Left ventricle myocardium superior (tissue), 1 donor: ENCODE results near the gene FBXW5. TPM values are rescaled to one million over a fixed set of nuclear protein-coding genes. Genes with fewer than 3 reads are reported as not detected.

ENCODE experiments used
- ATAC-seq: fragments of 200-7000 bp; cut with Tn5 transposase; one replicate; pipeline ENCODE4 v1.9.1; 2020; ENCODE audit warnings: mild to moderate bottlenecking, moderate library complexity
- DNase-seq: peaks from one replicate; pipeline ENCODE4 v3.0.0-alpha.2; 2020
- intact Hi-C: fragments of 100-400 bp; cut with micrococcal nuclease; formaldehyde crosslinking; loops from one replicate; pipeline ENCODE4 v1.11.0; 2022
- total RNA-seq: library from RNA; stranded (reverse); fragmentation: NEBNext Ultra II Directional; extraction: Animal tissue kit (Norgen Biotek cat#: 25700); gene quantifications from one replicate; pipeline ENCODE4 v1.2.1, GENCODE V29; 2021
- donor health status: DM: no; HTN: yes; CAD: no; lungs with severe emphysema.

The FBXW5 gene
- total RNA-seq, 1 donor from 2014 or later: 162 TPM

GRCh38 chr9:136964833-136965422 lies 20.4 kb upstream of the FBXW5 start:
- no peak for ATAC-seq
- DNase-seq: peak; percentile 17
- intact Hi-C loops: no loop called here

- intact Hi-C loops: no loop called here
- ATAC-seq: no peak
- no peak for DNase-seq
These were observed 19.7 kb upstream of the FBXW5 start for GRCh38 chr9:136964171-136964689.

GRCh38 chr9:136963751-136964150 lies 19.2 kb upstream of the FBXW5 start:
- intact Hi-C loops: no loop called here
- DNase-seq: no peak
- no peak for ATAC-seq

GRCh38 chr9:136963341-136963740 lies 18.8 kb upstream of the FBXW5 start:
- DNase-seq: no peak
- intact Hi-C loops: no loop called here
- no peak for ATAC-seq

GRCh38 chr9:136962701-136963248 lies 18.2 kb upstream of the FBXW5 start:
- DNase-seq: no peak
- intact Hi-C loops: no loop called here
- ATAC-seq: no peak

- no peak for DNase-seq
- intact Hi-C loops: no loop called here
- no peak for ATAC-seq
These were observed 17.6 kb upstream of the FBXW5 start for GRCh38 chr9:136962163-136962562.

GRCh38 chr9:136961279-136962065 lies 16.9 kb upstream of the FBXW5 start:
- intact Hi-C loops: no loop called here
- peak; percentile 81 for DNase-seq
- peak; percentile 90 for ATAC-seq

GRCh38 chr9:136960938-136961275 lies 16.4 kb upstream of the FBXW5 start:
- ATAC-seq (no peak), DNase-seq (no peak)
- intact Hi-C loops: no loop called here

GRCh38 chr9:136960212-136960937 lies 15.8 kb upstream of the FBXW5 start:
- ATAC-seq (no peak), DNase-seq (no peak)
- intact Hi-C loops: no loop called here

- DNase-seq (no peak), ATAC-seq (no peak)
- intact Hi-C loops: no loop called here
These were observed 14.6 kb upstream of the FBXW5 start for GRCh38 chr9:136958898-136959850.

- DNase-seq (no peak), ATAC-seq (no peak)
- intact Hi-C loops: no loop called here
These were observed 13.9 kb upstream of the FBXW5 start for GRCh38 chr9:136958473-136958872.

GRCh38 chr9:136957901-136958300 lies 13.4 kb upstream of the FBXW5 start:
- ATAC-seq (no peak), DNase-seq (no peak)
- intact Hi-C loops: no loop called here

GRCh38 chr9:136957461-136957860 lies 12.9 kb upstream of the FBXW5 start:
- ATAC-seq: no peak
- intact Hi-C loops: no loop called here
- DNase-seq: no peak

GRCh38 chr9:136956604-136957003 lies 12.1 kb upstream of the FBXW5 start:
- intact Hi-C loops: no loop called here
- ATAC-seq: no peak

GRCh38 chr9:136955943-136956335 lies 11.4 kb upstream of the FBXW5 start:
- intact Hi-C loops: no loop called here
- ATAC-seq (no peak), DNase-seq (peak; percentile 20)

More at GRCh38 chr9:136956604-136957003, 12.1 kb upstream of the FBXW5 start:
- no peak for DNase-seq

- no peak for DNase-seq
- no peak for ATAC-seq
- intact Hi-C loops: no loop called here
These were observed 10.8 kb upstream of the FBXW5 start for GRCh38 chr9:136955202-136955942.

GRCh38 chr9:136954270-136955083 lies 9.9 kb upstream of the FBXW5 start:
- peak; percentile 25 for DNase-seq
- intact Hi-C loops: no loop called here
- ATAC-seq: no peak
